Liver (tissue), 9 donors: Measurements from ENCODE around the gene TINAG. TPM values are rescaled to one million over a fixed set of nuclear protein-coding genes. Genes with fewer than 3 reads are reported as not detected.

Experiments
- DNase-seq: peaks from one replicate; pipeline ENCODE4 v3.0.0-alpha.2; 2017; ENCODE audit warnings: low spot score
- H3K27ac ChIP-seq, 2 donors: one replicate each; pipeline ENCODE4 v1.7.0; 2013; ENCODE audit warnings: inconsistent platforms in 2 of 2, low read length in 2 of 2, control low read depth in 1 of 2, low read depth in 1 of 2, mild to moderate bottlenecking in 1 of 2
- H3K27me3 ChIP-seq, 4 donors: one replicate each; pipeline versions ENCODE4 v1.6.1 to v1.7.0; 2013; ENCODE audit warnings: low read length in 3 of 4, inconsistent platforms in 1 of 4, mild to moderate bottlenecking in 1 of 4, moderate library complexity in 1 of 4; ENCODE audit not compliant: control insufficient read depth in 4 of 4, insufficient read depth in 4 of 4
- H3K36me3 ChIP-seq, 4 donors: one replicate each; pipeline versions ENCODE4 v1.6.1 to v1.7.0; 2013; ENCODE audit warnings: low read length in 3 of 4, mild to moderate bottlenecking in 3 of 4, low read depth in 1 of 4, moderate library complexity in 1 of 4; ENCODE audit not compliant: control insufficient read depth in 4 of 4, insufficient read depth in 3 of 4
- H3K4me1 ChIP-seq, 4 donors: one replicate each; pipeline versions ENCODE4 v1.6.1 to v1.7.0; 2013; ENCODE audit warnings: low read length in 3 of 4, mild to moderate bottlenecking in 3 of 4, moderate library complexity in 1 of 4; ENCODE audit not compliant: control insufficient read depth in 4 of 4, insufficient read depth in 4 of 4
- H3K4me3 ChIP-seq, 3 donors: one replicate each; pipeline versions ENCODE4 v1.6.1 to v1.7.0; 2013; ENCODE audit warnings: low read length in 3 of 3, control low read depth in 1 of 3, low read depth in 1 of 3, mild to moderate bottlenecking in 1 of 3
- H3K9ac ChIP-seq, 2 donors: one replicate each; pipeline ENCODE4 v1.7.0; 2013; ENCODE audit warnings: low read length in 2 of 2, mild to moderate bottlenecking in 2 of 2, moderate library complexity in 2 of 2, control low read depth in 1 of 2, low read depth in 1 of 2
- H3K9me3 ChIP-seq, 4 donors: one replicate each; pipeline versions ENCODE4 v1.6.1 to v1.7.0; 2013; ENCODE audit warnings: low read length in 3 of 4; ENCODE audit not compliant: control insufficient read depth in 4 of 4
- EGR1 ChIP-seq, 2 donors: IDR thresholded peaks; 2 replicates each; pipeline ENCODE4 v1.6.1; 2016 to 2018; ENCODE audit warnings: antibody characterized with exemption in 2 of 2, low read depth in 2 of 2
- FOXA1 ChIP-seq: IDR thresholded peaks from 2 replicates; pipeline ENCODE4 v1.6.1; 2016; ENCODE audit warnings: antibody characterized with exemption
- GABPA ChIP-seq, 2 donors: IDR thresholded peaks in 1 of 2; conservative IDR thresholded peaks in 1 of 2; 2 replicates each; pipeline ENCODE4 v1.6.1; 2016; ENCODE audit warnings: antibody characterized with exemption in 2 of 2, mild to moderate bottlenecking in 1 of 2, moderate library complexity in 1 of 2
- JUND ChIP-seq, 2 donors: IDR thresholded peaks; 2 replicates each; pipeline ENCODE4 v1.6.1; 2016; ENCODE audit warnings: antibody characterized with exemption in 2 of 2
- MAX ChIP-seq: IDR thresholded peaks from 2 replicates; pipeline ENCODE4 v1.6.1; 2016; ENCODE audit warnings: antibody characterized with exemption
- NR2F2 ChIP-seq: IDR thresholded peaks from 2 replicates; pipeline ENCODE4 v1.6.1; 2016; ENCODE audit warnings: antibody characterized with exemption
- REST ChIP-seq: IDR thresholded peaks from 2 replicates; pipeline ENCODE4 v1.6.1; 2016; ENCODE audit warnings: antibody characterized with exemption, mild to moderate bottlenecking
- RXRA ChIP-seq, 2 donors: IDR thresholded peaks; 2 replicates each; pipeline ENCODE4 v1.6.1; 2017 to 2018; ENCODE audit warnings: antibody characterized with exemption in 2 of 2, mild to moderate bottlenecking in 1 of 2
- SP1 ChIP-seq: IDR thresholded peaks from 2 replicates; pipeline ENCODE4 v1.6.1; 2018; ENCODE audit warnings: antibody characterized with exemption, mild to moderate bottlenecking
- TAF1 ChIP-seq: conservative IDR thresholded peaks from 2 replicates; pipeline ENCODE4 v1.6.1; 2016; ENCODE audit warnings: antibody characterized with exemption, mild to moderate bottlenecking
- YY1 ChIP-seq: IDR thresholded peaks from 2 replicates; pipeline ENCODE4 v1.6.1; 2016; ENCODE audit warnings: antibody characterized with exemption, mild to moderate bottlenecking
- WGBS: extraction: QIAGEN DNeasy Blood & Tissue Kit; methylation state at CpG from one replicate; pipeline ENCODE4 v1.1.7; 2013; 5-methylcytosine and 5-hydroxymethylcytosine counted together
- polyA plus RNA-seq, 2 donors: library from polyadenylated mRNA; stranded (reverse) in 1 of 2; unstranded in 1 of 2; fragments of 200-250 nt in 1 of 2; fragments of >200 nt in 1 of 2; fragmentation: Nextera tagmentation in 1 of 2; extraction: Ambion mirVana in 1 of 2; gene quantifications; one replicate each; pipeline versions ENCODE4 v1.2.1 to v1.2.3, GENCODE V29; 2013 to 2015
- total RNA-seq, 2 donors: library from RNA; depleted of rRNA; stranded (reverse); fragments of >200 nt; gene quantifications; one replicate each; pipeline ENCODE4 v1.2.3, GENCODE V29; 2014
- TF ChIP-seq, protein P1 (sequence below): IDR thresholded peaks from 2 replicates; pipeline ENCODE4 v1.6.1; 2016; ENCODE audit warnings: antibody characterized with exemption
- TF ChIP-seq, protein P2 (sequence below): IDR thresholded peaks from 2 replicates; pipeline ENCODE4 v1.6.1; 2016; ENCODE audit warnings: antibody characterized with exemption
- donor health status: healthy.
- donor health status: healthy.
- donor health status: healthy.
- donor health status: healthy.
- donor health status: healthy.

TINAG gene
- total and polyA plus RNA-seq, 4 donors: not detected

GRCh38 chr6:54289426-54289825, 18.8 kb upstream of the TINAG start:
- WGBS: 87% methylated on average over 4 of the region's 4 CpGs
- TF ChIP-seq, protein P1, sequence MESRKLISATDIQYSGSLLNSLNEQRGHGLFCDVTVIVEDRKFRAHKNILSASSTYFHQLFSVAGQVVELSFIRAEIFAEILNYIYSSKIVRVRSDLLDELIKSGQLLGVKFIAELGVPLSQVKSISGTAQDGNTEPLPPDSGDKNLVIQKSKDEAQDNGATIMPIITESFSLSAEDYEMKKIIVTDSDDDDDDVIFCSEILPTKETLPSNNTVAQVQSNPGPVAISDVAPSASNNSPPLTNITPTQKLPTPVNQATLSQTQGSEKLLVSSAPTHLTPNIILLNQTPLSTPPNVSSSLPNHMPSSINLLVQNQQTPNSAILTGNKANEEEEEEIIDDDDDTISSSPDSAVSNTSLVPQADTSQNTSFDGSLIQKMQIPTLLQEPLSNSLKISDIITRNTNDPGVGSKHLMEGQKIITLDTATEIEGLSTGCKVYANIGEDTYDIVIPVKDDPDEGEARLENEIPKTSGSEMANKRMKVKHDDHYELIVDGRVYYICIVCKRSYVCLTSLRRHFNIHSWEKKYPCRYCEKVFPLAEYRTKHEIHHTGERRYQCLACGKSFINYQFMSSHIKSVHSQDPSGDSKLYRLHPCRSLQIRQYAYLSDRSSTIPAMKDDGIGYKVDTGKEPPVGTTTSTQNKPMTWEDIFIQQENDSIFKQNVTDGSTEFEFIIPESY: no peak
- no peak for TF ChIP-seq RXRA (IDR thresholded peaks at IDR 0.05)
- TF ChIP-seq MAX: no peak
- no peak for TF ChIP-seq TAF1
- no peak for TF ChIP-seq YY1
- no peak for TF ChIP-seq EGR1 (IDR thresholded peaks at IDR 0.05; ENCODE audit: low read depth in 2 of 2)
- no peak for TF ChIP-seq JUND (IDR thresholded peaks at IDR 0.05)
- no peak for TF ChIP-seq SP1
- H3K9me3 ChIP-seq: no peaks in the 10 kb centered on the region
- no peak overlapping the region for H3K27ac ChIP-seq
- DNase-seq: no peak
- no peak overlapping the region for H3K9ac ChIP-seq
- H3K4me1 ChIP-seq: no peaks in the 10 kb centered on the region
- H3K36me3 ChIP-seq: no peaks in the 10 kb centered on the region
- H3K27me3 ChIP-seq: no peaks in the 10 kb centered on the region
- no peak overlapping the region for H3K4me3 ChIP-seq

- Histone ChIP-seq H3K27ac (no peak overlapping the region), H3K4me3 (no peak overlapping the region), H3K9ac (no peak overlapping the region), H3K27me3 (no peaks in the 10 kb centered on the region), H3K36me3 (no peaks in the 10 kb centered on the region), H3K4me1 (no peaks in the 10 kb centered on the region), H3K9me3 (no peaks in the 10 kb centered on the region)
- DNase-seq: no peak
- 54% methylated on average over 2 of the region's 2 CpGs for WGBS
- no peak for TF ChIP-seq REST
Measured at GRCh38 chr6:54291146-54291545, 17.1 kb upstream of the TINAG start.

DNA sequence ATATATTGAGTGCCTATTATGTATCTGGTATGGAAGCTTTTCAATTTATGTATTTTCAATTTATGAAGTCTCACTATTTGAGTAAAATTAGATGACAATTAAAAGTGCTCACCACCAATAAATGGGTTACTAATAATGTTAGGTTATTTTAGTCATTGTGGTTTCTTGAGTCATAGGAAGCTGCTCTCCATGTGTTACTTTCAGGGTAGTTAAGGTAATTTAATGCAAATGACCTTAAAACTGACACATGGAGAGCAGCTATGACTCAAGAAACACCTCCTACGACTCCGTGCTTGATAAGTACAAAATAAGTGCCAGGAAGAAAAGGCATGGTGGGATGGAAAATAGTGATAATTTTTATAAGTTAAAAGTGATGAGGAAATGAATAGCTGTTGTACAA, 16.5 kb upstream of the TINAG start:
- no peak for TF ChIP-seq MAX
- no peak for TF ChIP-seq TAF1
- TF ChIP-seq, protein P1: no peak
- TF ChIP-seq NR2F2: no peak
- TF ChIP-seq RXRA (IDR thresholded peaks at IDR 0.05): no peak
- TF ChIP-seq FOXA1: no peak
- TF ChIP-seq, protein P2, sequence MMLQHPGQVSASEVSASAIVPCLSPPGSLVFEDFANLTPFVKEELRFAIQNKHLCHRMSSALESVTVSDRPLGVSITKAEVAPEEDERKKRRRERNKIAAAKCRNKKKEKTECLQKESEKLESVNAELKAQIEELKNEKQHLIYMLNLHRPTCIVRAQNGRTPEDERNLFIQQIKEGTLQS: no peak
- TF ChIP-seq EGR1 (IDR thresholded peaks at IDR 0.05; ENCODE audit: low read depth in 2 of 2): no peak
- TF ChIP-seq GABPA (IDR thresholded peaks at IDR 0.05 in 1 of 2, conservative IDR thresholded peaks at IDR 0.05 in 1 of 2): no peak
- no peak for TF ChIP-seq JUND (IDR thresholded peaks at IDR 0.05)
- Histone ChIP-seq H3K9ac (no peak overlapping the region), H3K9me3 (no peaks in the 10 kb centered on the region), H3K4me1 (no peaks in the 10 kb centered on the region), H3K36me3 (no peaks in the 10 kb centered on the region), H3K27ac (no peak overlapping the region), H3K27me3 (no peaks in the 10 kb centered on the region), H3K4me3 (no peak overlapping the region)
- DNase-seq: no peak
- WGBS: 79% methylated on average over 2 of the region's 2 CpGs
